DND-41 (cell line): ENCODE measurements around the gene RASSF6.
"Not testable (repeated sequence)": the region's sequence is repeated elsewhere in the genome, so short reads cannot be mapped to it uniquely, and the experiment has no call there.

ENCODE experiments used
- CTCF ChIP-seq: IDR thresholded peaks from 2 replicates; pipeline ENCODE4 v1.5.1; 2012; ENCODE audit warnings: borderline replicate concordance, low read length, moderate library complexity, mild to moderate bottlenecking; ENCODE audit not compliant: poor library complexity, severe bottlenecking; ENCODE audit errors: extremely low read depth
- EZH2 ChIP-seq: IDR thresholded peaks from 3 replicates; pipeline ENCODE4 v1.6.1; 2012; ENCODE audit warnings: borderline replicate concordance, low read depth, mild to moderate bottlenecking, moderate library complexity, low read length, inconsistent platforms; ENCODE audit not compliant: severe bottlenecking

- TF ChIP-seq CTCF, EZH2: not testable (repeated sequence)
Measured at GRCh38 chr4:73665924-73666323, 45.7 kb upstream of the RASSF6 start.
